Suppressor macrophage (primary cell): ENCODE measurements around the gene NEURL2.

Experiments
- DNase-seq, 4 experiments: peaks; one replicate each; pipeline ENCODE4 v3.0.0-alpha.2; 2020 to 2022

The NEURL2 gene

GRCh38 chr20:45873409-45874103 is 17.5 kb downstream of the NEURL2 start:
- DNase-seq = no peak

GRCh38 chr20:45872626-45873025 is 18.4 kb downstream of the NEURL2 start:
- no peak for DNase-seq

- DNase-seq = no peak
These were observed 23.2 kb downstream of the NEURL2 start for GRCh38 chr20:45867819-45868176.

- no peak for DNase-seq
These were observed 23.7 kb downstream of the NEURL2 start for GRCh38 chr20:45867136-45867818.

DNA sequence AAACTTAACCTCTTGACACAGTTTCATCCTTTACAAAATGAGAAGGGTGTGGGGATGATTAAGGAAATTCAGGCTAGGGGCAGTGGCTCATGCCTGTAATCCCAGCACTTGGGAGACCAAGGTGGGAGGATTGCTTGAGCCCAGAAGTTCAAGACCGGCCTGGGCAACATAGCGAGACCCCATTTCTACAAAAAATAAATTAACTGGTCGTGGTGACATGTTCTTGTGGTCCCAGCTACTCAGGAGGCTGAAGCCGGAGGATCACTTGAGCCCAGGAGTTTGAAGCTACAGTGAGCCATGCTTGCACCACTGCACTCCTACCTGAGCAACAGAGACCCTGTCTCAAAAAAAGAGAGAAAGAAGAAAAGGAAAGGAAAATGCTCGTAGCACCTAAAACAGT is 24.6 kb downstream of the NEURL2 start:
- DNase-seq = no peak

DNA sequence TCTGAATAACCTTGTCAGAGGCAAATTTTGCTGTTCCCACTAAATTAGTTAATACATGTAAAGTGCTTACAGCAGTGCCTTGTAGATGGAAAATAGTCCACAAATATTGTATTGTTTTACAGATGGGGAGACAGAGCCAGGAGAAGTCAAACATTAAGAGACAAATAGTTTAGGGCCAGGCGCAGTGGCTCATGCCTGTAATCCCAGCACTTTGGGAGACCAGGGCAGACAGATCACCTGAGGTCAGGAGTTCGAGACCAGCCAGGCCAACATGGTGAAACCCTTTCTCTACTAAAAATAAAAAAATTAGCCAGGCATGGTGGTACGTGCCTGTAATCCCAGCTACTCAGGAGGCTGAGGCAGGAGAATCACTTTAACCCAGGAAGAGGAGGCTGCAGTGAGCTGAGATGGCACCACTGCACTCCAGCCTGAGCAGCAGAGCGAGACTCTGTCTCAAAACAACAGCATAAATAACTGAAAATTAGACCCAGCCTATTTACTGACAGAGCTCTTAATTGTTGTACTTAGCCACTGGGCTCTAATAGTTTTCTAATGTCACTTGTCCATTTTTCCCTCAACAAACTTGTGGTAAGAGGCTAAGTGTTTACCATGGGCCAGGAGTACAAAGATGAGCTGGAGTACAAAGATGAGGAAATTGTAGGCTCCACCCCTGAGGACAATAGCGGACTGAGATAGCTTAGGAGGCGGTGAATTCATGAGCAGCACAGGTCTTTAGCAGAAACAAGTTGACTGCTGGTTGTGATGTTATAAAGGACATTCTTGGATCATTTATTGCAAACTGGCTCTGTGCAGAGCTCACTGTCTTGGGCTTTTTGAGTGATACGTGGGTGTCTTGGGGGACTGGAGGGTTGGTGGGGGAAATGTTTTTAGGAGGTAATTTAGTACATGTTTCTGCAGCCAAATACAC is 27.2 kb downstream of the NEURL2 start:
- DNase-seq = no peak

DNA sequence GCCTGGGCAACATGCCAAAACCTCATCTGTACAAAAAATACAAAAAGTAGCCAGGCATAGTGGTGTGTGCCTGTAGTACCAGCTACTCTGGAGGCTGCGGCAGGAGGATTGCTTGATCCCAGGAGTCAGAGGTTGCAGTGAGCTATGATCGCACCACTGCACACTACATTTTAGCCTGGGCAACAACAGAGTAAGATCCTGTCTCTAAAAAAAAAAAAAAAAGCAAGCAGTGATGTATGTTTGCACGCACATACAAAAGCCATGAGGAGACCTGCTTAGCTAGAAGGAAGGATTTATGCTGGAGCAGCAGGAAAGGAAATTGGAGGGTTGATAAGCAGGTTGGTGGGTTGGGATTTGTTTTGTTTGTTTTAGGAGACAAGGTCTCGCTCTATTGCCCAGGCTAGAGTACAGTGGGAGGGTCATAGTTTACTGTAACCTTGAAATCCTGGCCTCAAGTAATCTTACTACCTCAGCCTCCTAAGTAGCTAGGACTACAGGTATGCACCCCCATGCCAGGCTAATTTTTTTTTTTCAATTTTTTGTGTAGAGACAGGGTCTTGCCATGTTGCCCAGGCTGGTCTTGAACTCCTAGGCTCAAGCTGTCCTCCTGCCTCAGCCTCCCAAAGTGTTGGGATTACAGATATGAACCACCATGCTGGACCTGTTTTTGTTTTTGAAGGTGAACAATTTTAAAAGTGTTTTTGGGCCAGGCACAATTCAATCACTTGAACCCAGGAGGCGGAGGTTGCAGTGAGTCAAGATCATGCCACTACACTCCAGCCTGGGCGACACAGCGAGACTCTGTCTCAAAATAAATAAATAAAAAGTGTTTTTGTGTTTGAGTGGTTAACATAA is 29.6 kb downstream of the NEURL2 start:
- DNase-seq = no peak

DNA sequence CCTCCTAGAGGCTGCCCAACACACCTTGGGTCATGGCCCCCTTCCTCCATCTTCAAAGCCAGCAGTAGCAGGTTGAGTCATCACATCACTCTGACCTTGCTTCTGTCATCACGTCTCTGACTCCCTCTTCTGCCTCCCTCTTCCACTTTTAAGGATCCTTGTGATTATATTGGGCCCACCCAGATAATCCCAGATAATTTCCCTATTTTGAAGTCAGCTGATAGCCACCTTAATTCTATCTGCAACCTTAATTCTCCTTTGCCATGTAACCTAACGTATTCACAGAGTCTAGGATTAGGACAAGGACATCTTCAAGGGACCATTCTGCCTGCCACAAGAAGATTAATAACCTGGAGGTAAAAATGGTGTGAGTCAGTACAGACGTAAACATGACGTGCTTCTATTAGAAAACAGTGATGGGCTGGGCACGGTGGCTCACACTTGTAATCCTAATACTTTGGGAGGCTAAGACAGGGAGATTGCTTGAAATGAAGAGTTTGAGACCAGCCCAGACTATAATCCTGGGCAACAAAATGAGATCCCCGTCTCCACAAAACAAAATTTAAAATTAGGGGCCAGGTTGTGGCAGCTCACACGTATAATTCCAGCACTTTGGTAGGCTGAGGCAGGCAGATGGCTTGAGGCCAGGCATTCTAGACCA is 30.3 kb downstream of the NEURL2 start:
- DNase-seq = no peak

DNA sequence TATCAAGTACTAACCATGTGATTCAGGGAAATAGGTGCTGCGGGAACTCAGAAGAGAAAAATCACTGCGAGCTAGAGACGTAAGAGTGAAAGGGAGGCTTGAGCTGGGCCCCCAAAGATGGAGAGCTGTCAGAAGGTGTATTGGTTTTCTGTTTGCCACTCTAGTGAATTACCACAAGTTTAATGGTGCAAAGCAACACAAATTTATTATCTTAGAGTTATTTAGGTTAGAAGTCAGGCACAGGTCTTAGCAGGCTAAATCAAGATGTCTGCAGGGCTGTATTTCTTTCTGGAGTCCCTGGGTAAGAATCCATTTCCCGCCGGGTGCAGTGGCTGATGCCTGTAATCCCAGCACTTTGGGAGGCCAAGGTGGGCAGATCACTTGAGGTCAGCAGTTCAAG is 31.1 kb downstream of the NEURL2 start:
- no peak for DNase-seq

- no peak for DNase-seq
These were observed 33.2 kb downstream of the NEURL2 start for GRCh38 chr20:45857882-45858216.

GRCh38 chr20:45857114-45857881 is 33.7 kb downstream of the NEURL2 start, which contains the start of the genes ACOT8 and ZSWIM3:
Gene ACOT8, minus strand, starts transcription at chr20:45857392. Its CDS starts 77 bp downstream, at chr20:45857315.
Gene ZSWIM3, plus strand, starts transcription at chr20:45857614. Its CDS starts 212 bp downstream, at chr20:45857826.
- DNase-seq = peak; percentile 98 to 100 (median 100)

GRCh38 chr20:45853484-45853883 is 37.5 kb downstream of the NEURL2 start:
- DNase-seq = no peak

GRCh38 chr20:45852326-45852725 is 38.7 kb downstream of the NEURL2 start:
- no peak for DNase-seq

DNA sequence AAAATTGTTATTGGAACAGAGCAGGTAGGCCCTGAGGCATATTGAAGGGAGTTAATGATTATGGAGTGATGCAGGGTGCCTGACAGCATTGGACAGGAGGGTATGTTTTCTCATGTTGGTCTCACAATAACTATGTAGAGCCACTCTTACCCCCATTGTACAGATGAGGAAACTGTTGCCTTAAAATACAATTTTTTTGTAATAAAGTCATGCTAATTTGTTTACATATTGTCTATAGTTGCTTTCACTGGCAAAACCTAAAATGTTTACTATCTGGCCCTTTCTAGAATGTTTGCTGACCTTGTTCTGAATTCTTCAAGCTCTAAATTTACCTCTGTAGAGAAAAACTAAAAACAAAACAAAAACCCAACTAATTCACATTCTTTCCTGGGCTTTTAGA is 39.5 kb downstream of the NEURL2 start:
- DNase-seq = no peak

DNA sequence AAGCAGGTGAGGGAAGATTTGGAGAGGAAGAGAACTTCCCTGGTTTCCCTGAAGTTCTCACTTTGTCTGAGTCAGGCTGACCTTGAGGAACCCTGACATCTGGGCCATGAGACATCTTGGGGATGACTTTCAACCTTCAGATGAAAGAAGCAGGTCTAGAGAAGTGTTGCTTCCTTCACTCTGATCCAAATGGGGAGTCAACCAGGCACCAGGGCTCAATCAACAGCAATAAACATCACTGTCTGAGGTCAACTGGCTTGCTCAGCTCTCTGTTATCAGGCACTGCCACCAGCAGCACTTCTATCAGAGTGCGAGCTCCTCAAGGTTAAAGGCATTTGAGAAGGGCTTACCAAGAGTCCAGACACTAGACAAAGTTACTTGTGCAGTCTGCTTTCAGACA is 40.1 kb downstream of the NEURL2 start:
- no peak for DNase-seq

- DNase-seq = no peak
These were observed 40.8 kb downstream of the NEURL2 start for GRCh38 chr20:45850238-45850637.

DNA sequence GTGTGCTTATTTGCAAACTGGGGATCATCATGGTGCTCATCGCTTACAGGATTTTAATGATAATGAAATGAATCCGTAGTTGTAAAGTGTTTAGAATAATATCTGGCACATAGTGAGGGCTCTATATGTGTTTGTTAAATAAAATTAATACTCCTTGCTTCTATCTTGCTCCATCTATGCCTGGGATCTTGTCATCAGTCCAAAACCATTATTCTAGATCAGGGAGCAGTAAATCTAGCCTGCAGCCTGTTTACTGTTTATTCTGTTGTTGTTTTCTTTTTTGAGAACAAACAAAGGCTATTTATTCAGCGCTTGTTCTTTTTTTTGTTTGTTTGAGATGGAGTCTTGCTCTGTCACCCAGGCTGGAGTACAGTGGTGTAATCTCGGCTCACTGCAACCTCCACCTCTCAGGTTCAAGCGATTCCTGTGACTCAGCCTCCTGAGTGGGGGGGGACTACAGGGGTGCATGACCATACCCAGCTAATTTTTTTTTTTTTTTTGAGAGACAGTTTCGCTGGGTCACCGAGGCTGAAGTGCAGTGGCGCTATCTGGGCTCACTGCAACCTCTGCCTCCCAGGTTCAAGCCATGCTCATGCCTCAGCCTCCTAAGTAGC is 41.9 kb downstream of the NEURL2 start:
- no peak for DNase-seq

- DNase-seq = no peak
These were observed 42.6 kb downstream of the NEURL2 start for GRCh38 chr20:45848421-45848820.

DNA sequence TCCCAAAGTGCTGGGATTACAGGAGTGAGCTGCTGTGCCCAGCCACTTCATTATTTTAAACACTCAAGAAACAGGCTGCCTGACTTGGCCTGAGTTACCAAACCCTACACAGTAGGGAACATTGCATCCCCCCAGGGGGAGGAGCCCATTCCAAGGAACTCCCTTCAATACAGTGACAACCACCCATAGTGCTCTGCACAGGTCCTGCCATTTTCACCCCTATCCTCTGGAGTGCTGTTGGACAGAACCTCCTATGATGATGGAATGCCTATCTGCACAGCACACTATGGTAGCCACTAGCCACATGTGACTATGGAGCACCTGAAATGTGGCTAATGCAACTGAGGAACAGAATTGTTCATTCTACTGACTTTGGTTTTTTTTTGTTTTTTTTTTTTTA is 45.6 kb downstream of the NEURL2 start:
- no peak for DNase-seq

DNA sequence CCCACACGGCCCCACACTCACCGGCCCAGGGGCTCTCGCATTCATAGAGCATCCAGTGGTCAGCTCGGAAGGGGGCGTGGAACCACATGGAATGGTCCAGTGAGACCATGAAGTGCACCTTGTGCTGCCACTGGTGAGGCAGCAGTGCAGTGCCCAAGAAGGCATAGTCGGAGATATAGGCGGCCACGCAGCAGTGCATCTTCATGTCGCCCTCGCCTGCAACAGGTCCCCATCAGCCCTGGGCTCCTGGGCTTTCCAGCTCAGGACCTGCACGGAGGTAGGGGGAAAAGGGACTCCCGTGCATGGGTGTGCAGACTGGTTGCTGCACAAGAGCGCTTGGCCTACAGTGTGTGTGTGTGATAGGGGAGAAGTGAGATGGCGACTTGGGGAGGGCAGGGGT is 47.5 kb downstream of the NEURL2 start:
- no peak for DNase-seq
